CD4-positive, alpha-beta T cell treated with Interleukin-21 for 1 hour (primary cell): ENCODE measurements around the gene PDE4D.
A peak's percentile ranks its signal among the peaks of the same experiment; 100 is the strongest.

Source experiments
- DNase-seq: peaks from one replicate; pipeline ENCODE4 v3.0.0-alpha.2; 2020

The PDE4D gene

DNA sequence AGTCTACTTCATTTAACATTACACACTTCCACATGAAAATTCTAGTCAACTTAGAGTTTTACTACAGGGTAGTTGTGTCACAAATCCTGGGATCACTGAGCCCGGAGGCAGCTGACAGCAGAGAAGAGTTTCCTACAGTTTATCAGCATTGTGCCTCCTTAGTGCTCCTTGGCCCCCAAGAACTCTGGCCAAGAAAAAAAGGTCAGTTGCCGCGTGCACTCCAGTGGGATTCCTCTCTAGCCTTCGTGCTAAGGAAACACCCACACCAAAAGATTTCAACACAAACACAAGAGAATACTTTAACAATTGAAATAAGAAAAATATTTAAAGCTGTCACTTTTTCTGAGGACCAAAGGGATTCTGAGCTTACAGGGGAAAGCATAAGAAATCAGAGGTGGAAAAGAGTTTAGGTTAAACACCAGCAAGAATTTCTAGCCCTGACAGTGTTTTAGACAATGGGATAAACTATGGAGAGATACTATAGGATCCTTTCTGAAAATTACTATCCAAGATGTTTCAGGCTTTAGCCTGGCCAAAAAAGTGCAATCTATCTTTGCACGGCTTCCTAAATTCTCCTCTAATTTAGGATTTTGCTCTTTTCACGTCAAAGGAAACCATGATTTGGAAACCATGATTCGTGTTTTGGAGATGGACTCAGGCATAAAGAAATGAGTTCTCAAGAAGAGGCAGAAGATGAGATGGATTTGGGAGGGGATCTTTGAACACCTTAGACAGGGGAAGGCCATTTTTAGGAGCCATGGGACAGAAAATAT, 703.9 kb downstream of the PDE4D start:
- no peak for DNase-seq

DNA sequence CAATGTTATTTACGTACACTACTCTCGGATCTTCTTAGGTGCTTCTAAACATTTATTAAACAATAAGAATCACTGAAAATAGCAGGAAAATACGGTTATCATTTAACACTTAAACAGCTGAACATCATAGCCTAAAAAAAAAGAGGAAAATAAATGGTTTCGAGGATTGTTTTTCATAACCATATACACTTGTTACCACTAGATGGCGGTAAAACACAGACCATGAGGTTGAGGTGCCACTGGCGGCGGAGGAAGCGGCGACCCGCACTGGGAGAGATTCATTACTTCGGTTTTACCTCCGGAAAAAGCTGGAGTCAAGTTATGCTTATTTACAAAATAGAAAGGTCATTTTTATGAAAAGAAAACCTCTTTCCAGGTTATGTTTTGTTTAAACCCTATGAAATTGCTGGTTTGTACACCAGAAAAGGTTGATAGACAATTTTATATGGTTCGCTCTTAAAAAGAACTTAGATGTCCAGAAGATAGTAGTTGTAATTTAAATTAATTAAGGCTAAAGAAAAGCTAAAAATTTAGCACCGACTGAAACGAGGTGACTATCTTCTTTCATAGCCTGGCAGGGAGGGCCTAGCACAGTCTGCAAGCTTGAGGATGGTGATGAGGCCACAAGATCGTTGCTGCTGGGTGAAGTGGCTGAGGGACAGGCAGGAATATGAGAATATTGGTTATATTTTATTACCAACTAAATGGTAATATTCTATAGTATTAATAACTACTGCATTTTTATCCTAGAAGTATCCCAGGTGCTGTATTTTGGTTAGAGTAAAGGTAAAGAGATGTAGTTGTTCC, 704.9 kb downstream of the PDE4D start:
- DNase-seq: peak; percentile 71

DNA sequence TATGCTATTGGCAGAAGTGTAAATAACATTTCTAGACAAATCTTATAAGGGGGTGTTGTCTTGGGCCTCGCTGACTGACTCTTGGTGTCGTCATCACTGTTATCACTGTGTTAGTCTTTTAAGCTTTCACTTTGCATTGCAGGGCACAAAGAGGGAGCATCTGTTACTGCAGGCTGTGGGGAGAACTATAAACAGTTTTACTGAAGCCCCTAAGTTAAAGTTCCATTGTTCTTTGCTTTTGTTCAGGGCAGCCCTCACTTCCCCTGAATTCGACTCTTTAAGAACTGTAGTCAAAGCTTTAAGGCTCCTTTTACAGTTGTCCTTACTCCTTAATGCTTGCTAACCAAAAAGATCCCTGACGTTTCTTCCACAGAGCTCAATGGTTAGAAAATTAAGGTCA, 705.7 kb downstream of the PDE4D start:
- DNase-seq: no peak

DNA sequence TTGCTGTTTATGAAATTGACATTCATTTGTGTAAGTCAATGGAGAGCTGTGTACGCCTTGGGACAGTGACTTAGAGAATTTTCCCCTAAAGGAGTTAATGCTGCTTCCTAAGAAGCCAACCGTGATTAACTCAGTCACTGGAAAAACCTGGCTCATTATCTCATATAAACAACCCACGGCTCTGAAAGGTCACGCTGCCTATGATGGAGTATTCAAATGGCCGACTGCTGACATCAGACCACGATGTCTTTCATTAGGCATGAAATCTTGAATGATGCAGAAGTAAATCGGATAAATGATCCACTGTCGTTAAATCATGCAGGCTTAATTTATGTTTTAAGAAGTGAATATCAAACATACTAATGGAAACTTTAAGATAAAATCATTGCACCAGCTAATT, 706.9 kb downstream of the PDE4D start:
- no peak for DNase-seq

DNA sequence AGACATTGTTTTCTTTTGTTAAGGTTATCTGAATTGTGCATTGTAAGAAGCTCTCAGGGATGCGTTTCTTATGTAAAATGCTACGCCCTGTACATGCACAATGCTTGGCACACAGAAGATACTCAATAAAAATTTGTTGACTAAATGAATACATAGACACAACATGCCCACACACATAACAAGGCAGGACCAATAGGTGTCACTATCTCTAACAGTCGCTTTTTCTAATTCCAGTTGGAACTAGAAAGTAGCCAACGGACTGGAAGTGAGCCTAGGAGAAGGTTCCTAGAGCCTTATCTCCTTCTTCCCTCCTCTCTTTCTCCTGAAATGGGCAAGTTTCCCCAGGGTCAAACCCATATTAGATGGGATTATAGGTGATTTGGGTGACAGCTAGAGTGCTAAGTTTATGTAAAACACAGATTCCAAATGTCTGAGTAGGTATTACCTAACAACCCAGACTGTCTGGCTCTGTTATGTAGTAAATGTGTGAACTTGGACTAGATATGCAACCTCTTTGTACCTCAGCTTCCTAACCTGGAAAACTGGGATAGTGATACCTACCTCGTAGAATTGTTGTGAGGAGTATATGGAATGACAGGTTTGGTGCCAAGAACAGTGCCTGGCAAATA, 707.7 kb downstream of the PDE4D start:
- DNase-seq: no peak

DNA sequence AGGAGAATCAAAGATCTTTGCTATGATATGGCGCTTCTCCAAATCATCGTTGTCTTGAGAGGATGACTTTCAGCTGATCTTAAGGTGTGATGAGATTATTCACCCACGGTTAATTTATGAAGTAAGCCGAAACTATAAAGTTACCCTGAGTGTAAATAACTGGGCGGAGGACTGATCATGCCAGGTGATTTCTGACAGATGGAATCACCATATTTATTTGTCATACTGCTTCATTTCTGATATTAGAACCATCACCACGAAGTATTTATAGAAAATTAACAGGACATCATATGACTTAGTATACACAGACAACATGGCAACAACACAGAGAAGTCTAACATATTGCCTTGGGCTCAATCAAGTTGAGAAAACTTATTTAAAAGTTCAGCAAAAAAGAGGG, 708.8 kb downstream of the PDE4D start:
- DNase-seq: no peak

DNA sequence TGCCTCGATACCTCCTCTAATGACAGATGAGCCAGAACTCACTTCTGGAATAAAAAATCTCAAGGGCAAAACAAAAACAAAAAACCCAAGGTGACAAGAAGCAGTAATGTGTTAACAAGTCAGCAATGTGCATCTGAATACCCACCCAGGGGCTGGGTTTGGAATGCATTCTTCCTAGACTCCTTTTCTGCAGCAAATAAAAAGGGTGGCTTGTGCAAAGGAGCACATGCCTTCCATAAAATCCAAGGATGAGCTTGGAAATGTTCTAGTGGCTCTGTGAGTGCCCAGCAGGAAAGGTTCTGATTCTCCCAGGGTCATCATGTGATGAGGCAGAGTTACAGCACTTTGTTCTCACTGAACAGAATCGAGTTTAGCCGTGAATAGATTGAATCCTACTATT, 710.8 kb downstream of the PDE4D start:
- no peak for DNase-seq

DNA sequence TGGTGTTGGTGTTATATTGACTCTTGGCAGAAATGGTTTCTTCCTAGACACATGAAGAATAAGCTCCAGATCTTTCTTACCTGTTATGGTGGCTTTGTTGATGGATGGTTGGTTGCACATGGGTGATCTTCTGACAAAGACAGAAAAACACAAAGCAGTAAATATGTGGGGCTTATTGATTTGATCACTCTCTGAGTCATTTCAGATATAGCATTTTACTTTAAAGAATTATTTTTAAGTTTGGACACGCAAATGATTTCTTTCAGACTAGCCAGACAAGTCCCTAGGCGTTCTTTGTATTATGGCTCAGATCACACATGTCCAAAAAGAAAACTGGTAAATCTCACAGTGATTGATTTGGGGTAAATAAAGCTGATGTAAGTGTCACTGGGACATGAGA, 713.0 kb downstream of the PDE4D start:
- no peak for DNase-seq

DNA sequence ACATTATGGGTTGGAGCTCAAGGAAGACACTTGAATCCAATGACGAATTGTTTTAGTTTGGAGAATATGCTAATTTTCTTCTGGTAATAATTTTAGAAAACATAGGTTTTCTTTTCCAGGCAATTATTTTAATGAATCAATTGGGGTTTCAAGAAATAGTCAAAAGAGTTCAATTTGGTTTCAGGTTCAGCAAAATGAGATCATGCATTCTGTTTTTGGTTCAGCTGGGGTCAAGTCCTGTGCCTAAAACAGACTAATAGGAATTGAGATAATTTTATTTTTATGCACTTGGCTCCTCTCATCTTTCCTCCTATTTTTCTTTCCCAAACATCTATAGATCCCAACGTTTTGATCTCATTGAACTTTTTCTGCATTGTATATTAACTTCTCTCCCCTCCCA, 713.8 kb downstream of the PDE4D start:
- no peak for DNase-seq

DNA sequence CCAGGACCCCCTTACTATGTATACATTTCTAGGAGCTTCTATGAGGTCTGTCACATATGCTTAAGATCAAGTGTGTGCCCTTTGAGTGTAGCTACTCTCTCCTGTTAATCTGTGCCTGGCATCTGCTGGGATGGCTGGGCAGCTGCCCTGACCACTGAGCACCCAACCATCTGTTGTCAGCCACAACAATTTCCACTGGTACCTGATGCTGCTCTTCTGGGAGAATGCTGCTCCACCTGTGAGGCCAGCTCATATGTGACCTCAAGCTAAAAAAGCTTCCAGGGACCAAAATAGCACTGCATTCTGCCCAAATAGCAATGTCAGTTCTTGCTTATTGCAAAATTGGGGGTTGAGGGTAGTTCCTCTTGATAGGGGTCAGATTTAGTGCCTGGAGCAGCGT, 715.0 kb downstream of the PDE4D start:
- DNase-seq: no peak

DNA sequence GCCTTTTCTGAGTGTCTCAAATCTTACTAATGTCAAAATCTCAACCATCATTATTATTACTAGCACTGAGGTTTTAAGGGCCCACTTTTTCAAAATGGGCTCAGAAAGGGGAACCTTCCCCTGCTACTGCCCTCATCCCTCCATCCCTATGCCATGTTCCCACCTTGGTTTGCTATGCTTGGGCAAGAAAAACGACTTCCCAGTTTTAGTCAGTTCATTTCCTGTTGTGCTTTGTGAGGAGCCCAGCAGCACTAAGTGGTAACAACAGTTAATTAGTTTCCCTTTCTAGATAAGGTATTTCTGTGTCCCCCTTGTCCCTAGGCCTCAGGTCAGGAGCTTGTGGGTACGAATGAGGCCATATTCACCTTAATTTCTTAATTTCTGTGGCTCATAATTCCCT, 715.5 kb downstream of the PDE4D start:
- no peak for DNase-seq

DNA sequence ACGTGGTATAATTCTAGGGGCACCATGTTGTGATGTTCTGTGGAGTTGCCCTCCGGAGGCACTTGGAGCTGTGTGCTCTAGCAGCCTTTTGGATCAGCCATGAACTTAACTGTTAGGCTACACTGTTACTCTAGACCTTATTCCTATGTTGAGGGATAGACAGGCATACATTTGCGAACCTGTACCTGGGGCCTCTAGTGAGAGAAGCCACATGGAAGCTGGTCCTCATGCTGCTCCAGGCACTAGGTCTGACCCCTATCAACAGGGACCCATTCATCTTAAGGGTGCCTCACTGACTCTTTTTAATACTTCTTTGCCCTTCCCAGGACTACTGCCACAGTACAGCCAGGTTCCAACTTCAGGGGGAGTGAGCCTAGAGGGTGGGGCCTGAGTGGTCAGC, 715.9 kb downstream of the PDE4D start:
- DNase-seq: no peak

DNA sequence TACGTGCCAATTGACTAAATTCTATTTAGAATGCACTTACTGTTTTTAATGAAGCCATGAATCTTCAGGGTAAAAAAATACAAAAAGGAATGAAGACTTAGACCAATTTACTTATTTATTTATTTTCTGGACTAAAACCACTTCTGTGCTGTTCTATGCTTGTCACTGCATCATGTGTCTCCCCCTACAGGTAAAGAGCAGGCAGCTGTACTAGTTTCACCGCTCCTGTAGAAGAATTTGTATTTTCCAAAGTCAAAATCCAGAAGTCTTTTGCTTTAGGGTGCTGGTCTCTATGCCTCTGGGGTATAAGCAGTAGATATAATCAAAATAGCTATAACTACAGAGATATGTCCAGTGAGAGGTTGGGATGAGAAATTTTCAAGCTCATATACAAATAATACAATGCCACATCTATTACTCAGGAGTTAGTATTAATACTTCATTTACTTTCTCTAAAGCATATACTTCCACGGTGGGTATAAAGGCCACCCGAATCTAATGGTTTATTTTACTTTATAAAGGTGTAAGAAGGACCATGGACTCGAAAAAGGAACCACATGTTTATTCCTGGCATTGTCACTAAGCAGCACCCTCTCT, 719.2 kb downstream of the PDE4D start:
- peak; percentile 69 for DNase-seq

DNA sequence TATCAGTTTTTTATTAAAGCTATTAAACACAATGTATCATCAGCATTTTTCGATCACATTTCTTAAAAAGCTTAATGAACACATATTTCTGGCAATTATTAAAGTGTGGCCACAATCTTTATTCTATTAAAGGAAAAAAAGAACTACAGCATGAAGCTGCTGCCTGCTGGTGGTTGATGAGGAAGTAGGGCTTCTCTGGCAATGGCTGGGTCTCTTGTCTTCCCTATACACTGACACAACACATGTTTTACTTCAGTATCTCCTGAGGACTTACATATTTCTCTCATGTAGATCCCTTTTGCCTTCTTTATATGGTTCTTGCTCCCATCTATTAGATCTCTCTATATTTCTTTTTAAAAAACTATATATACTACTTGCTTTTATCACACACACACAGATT, 719.9 kb downstream of the PDE4D start:
- no peak for DNase-seq

DNA sequence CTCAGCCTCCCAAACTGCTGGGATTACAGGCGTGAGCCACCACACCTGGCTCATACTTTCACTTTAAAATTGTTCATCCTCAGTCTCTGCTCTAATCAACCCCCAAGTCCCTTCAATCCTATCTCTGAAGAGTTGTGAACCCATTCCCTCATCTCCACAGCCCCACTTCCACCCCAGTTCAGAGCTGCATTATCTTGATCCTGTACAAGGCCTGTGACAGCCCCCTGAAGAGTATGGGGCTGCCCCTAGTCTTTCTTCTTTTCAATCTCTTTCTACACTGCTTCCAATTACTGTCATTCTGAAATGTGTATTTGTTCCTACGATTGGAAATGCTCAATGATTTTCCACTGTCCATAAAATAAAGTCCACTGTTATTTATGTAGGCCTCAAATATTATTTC, 722.4 kb downstream of the PDE4D start:
- no peak for DNase-seq

DNA sequence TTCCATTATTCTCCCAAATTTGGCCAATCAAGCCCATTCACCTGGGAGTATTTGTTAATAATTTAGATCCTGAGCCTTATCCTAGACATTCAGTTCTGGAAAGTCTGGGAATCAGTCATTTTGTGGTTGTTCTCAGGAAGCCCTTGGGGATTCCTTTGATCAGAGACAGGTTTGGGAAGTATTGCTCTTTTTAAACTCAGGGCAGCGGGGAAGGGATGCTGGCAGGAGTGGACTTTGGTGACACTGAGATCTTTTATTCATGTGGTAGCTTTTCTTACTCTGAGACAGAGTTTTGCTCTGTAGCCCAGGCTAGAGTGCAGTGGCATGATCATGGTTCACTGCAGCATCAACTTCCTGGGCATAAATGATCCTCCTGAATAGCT, 723.8 kb downstream of the PDE4D start:
- DNase-seq: no peak

DNA sequence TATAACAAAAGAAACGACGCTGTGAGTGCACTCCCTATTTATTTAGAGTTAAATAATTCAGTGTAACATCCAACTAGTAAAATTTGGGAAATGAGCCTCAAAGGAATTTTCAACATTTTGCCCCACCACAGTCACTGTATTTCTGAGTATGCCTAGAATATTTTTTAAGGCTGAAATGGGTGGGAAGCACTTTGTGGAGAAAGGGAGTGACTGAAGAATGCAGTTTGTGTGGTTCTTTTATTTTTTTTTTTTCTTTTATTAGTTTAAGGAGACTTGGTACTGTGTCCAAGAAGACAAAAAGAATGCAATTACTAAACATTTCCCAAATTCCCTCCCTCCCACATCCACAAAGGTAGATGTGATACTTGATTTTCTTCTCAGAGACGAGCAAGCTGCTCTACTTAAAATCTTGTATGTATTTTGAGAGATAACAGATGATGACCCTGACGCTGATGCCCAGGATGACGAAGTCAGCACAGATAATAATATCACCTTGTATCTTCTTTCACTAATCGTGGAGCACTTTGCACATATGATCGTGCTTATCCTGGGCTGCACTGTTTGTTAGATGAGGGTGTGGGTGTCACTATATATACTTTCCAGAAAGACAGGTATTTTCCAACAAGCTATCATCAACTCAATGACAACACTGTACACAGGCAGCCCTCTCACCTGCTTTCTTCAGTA, 724.3 kb downstream of the PDE4D start:
- DNase-seq: no peak

DNA sequence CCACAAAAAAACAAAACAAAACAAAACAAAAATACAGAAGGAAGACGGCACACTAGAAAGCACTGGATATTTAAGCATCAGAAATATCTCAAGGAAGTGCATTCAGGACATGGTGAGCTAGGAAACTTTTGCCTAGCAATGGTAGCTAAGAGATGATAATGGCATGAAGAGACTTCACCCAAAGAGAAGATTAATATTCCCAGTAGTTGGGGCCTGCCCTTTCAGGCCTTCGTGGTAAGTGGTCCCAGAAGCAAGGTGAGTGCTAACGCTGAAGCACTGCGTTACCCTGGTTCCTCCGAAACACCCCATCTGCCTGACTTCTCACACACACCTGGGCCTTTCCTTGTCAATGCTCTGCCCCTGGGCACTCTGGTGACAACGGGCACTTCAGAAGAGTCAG, 725.5 kb downstream of the PDE4D start:
- no peak for DNase-seq

DNA sequence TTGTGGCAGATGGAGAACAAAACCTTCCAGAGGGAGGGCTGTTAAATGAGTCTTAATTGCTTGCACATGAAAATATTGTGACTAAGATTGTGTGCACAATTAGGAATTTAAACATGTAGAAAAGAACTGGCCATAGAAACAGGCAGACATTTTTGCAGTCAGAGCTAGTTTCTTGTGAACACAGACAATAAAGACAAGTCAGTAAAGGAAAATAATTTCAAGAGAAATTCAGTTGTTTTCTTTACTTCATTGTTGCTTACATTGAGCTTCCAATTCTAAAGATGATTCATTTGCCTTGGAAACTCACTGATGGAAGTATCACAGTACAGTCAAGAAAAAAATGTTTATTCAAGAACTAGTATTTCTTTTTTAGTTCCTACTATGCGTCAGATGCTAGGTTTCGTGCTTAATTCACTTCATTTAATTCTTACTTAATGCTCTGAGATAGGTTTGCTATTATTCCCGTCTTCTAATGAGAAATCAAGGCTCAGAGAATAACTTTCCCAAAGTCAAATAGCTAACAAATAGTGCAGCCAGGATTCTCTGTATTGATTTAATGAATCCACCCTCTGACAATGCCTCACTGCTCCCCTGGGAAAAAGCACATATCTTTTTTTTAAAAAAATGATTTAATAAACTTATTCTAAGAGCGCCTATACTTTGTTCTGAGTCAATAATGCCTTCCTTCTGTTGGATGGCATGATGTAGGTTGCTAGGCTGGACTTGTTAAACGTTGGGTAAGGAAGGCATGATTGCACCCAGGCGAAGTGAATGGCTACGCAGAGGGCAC, 729.3 kb downstream of the PDE4D start:
- DNase-seq: no peak

DNA sequence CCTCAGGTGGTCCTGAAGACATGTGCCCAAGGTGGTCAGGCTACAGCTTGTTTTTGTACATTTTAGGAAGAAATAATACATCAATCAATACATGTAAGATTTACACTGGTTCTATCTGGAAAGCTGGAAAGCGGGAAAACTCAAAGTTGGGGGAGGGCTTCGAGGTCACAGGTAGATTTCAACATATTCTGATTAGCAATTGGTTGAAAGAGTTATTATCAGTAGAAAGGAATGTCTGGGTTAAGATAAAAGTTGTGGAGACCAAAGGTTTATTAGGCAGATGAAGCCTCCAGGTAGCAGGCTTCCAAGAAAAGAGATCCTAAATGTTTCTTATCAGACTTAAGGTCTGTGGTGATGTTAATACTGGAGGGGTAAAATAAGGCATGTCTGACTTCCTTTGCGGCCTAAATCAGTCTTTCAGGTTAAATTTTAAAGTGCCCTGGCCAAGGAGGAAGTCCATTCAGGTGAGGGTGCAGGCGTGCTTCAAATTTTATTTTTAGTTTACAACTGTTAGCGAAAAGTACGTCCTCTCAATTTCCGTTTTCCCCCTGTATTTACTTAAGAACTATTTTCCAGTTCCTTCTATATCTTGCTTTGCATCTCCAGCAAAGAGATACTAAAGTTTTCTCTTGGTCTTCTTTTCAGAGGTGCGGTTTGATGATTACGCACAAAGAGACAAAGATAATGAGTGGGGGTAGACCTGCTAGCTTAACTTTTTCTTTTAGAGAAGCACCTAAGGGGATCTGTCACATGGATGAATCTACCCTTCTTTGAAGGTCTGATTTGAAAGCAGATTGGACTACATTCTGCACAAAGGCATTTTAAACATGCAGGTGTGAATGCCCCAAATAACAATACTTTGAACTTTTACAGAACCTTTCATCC, 732.1 kb downstream of the PDE4D start:
- DNase-seq: peak; percentile 22
